KOPT-K1 (cell line): ENCODE results near the gene EVI5.
"Not testable (repeated sequence)": the region's sequence is repeated elsewhere in the genome, so short reads cannot be mapped to it uniquely, and the experiment has no call there.

Experiments
- H3K27ac ChIP-seq: fragments of 200-600 bp; sonication (generic); 2 replicates; pipeline ENCODE4 v1.5.1; 2016; ENCODE audit warnings: antibody characterized with exemption, mild to moderate bottlenecking, low read depth, low read length; ENCODE audit not compliant: poor library complexity, severe bottlenecking
- H3K36me3 ChIP-seq: fragments of 200-600 bp; sonication (generic); 2 replicates; pipeline ENCODE4 v1.5.1; 2017; ENCODE audit warnings: antibody characterized with exemption, mild to moderate bottlenecking, low read length, moderate library complexity; ENCODE audit not compliant: insufficient read depth
- H3K9me3 ChIP-seq: fragments of 200-600 bp; sonication (generic); 2 replicates; pipeline ENCODE4 v1.5.1; 2017; ENCODE audit warnings: antibody characterized with exemption, low read length, mild to moderate bottlenecking; ENCODE audit not compliant: insufficient read depth, poor library complexity, severe bottlenecking

The EVI5 gene

GRCh38 chr1:92805216-92805615, 20.3 kb upstream of the EVI5 start:
- no peaks in the 10 kb centered on the region for H3K9me3 ChIP-seq
- no peaks in the 10 kb centered on the region for H3K36me3 ChIP-seq
- H3K27ac ChIP-seq, result no peak overlapping the region

DNA sequence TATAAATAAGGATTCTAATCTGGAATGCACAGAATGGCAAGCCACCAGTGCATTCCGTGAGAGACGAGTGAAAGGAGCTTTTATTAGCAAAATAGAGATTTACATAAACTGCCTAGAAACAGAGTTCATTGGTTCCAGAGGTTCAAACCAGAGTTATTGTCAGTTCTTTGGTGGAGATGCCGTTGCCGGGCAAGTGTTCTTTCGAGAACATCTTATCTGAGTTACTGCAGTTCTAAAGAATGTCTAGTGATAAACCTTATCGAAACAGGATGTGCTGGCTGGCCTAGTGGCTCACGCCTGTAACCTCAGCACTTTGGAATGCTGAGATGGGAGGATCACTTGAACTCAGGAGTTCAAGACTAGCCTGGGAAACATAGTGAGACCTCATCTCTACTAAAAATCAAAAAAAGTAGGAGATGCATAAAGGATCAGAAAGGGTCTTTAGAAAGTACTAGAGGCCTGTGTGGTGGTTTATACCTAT, 19.9 kb upstream of the EVI5 start:
- Histone ChIP-seq H3K36me3 (no peaks in the 10 kb centered on the region), H3K27ac (no peak overlapping the region), H3K9me3 (no peaks in the 10 kb centered on the region)

- no peak overlapping the region for H3K27ac ChIP-seq
- no peaks in the 10 kb centered on the region for H3K9me3 ChIP-seq
- H3K36me3 ChIP-seq, result no peaks in the 10 kb centered on the region
Observed at GRCh38 chr1:92803140-92803887, 18.4 kb upstream of the EVI5 start.

GRCh38 chr1:92797961-92798360, 13.1 kb upstream of the EVI5 start:
- no peak overlapping the region for H3K27ac ChIP-seq

GRCh38 chr1:92797297-92797696, 12.4 kb upstream of the EVI5 start:
- H3K36me3 ChIP-seq, result no peaks in the 10 kb centered on the region
- no peak overlapping the region for H3K27ac ChIP-seq
- H3K9me3 ChIP-seq, result no peaks in the 10 kb centered on the region

More at GRCh38 chr1:92797961-92798360, 13.1 kb upstream of the EVI5 start:
- Histone ChIP-seq H3K36me3 (no peaks in the 10 kb centered on the region), H3K9me3 (no peaks in the 10 kb centered on the region)

- Histone ChIP-seq H3K36me3 (no peaks in the 10 kb centered on the region), H3K27ac (no peak overlapping the region), H3K9me3 (no peaks in the 10 kb centered on the region)
Observed at GRCh38 chr1:92795166-92795565, 10.3 kb upstream of the EVI5 start.

GRCh38 chr1:92792340-92792782, 7.5 kb upstream of the EVI5 start:
- Histone ChIP-seq H3K9me3 (no peaks in the 10 kb centered on the region), H3K27ac (no peak overlapping the region)

GRCh38 chr1:92791487-92792066, 6.7 kb upstream of the EVI5 start:
- no peaks in the 10 kb centered on the region for H3K36me3 ChIP-seq
- no peaks in the 10 kb centered on the region for H3K9me3 ChIP-seq
- no peak overlapping the region for H3K27ac ChIP-seq

More at GRCh38 chr1:92792340-92792782, 7.5 kb upstream of the EVI5 start:
- H3K36me3 ChIP-seq, result no peaks in the 10 kb centered on the region

DNA sequence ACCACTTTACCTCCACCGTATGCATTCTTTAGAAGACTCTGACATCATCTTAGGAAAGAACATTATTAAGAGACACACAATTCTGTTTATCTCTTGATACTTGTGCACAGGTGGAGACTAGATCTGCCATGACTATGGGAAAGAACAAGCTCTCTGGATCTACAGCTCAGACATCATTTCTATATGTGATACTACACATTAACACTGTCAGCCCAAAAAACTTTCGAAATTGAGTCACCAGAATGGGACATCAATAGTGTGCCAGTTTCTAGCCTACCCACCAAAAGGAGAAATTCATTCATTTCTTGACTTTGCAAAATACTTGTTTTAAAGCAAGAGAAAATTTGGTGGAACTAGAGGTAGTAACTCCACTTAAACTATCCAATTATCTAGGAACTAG, 6.0 kb upstream of the EVI5 start:
- no peak overlapping the region for H3K27ac ChIP-seq
- H3K36me3 ChIP-seq, result no peaks in the 10 kb centered on the region
- no peaks in the 10 kb centered on the region for H3K9me3 ChIP-seq

GRCh38 chr1:92790081-92790480, 5.2 kb upstream of the EVI5 start:
- Histone ChIP-seq H3K9me3 (no peaks in the 10 kb centered on the region), H3K36me3 (no peaks in the 10 kb centered on the region), H3K27ac (no peak overlapping the region)

DNA sequence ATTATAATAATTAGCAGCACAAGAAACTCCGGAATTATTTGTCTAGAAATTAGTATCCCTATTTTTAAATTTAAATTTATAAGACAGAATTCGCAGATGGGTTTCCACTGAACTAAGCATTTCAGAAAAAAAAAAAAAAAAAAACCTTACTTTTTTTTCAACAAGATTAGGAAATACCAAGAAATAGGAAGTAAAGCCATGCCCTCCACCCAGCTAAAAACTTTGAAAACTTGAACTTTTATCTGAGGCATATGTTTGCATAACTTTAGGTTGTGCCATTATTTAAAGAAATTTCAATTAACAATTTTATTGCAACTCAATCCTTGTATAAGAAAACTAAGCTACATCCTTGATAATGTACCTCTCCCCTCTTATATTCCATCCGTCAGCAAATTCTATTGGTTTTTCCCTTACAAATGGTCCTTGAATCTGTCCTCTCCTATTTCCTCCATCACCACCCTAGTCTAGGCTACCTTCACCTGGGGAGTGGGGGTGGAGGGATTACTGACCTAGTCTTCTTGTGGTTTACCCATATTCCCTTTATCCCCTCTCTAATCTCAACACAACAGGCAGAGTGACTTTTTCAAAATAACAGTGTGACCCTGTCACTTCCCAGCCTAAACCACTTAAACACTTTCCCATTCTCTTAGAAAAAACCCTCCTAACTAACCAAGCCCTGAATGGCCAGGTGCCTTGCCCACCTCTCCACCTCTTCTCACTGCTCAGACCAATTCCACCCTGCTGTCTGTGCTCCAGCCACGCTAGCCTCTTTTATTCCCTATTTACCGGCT, 1.4 kb upstream of the EVI5 start:
- Histone ChIP-seq H3K36me3 (no peaks in the 10 kb centered on the region), H3K9me3 (no peaks in the 10 kb centered on the region), H3K27ac (no peak overlapping the region)

- H3K27ac ChIP-seq, result no peak overlapping the region
- H3K36me3 ChIP-seq, result no peaks in the 10 kb centered on the region
- H3K9me3 ChIP-seq, result no peaks in the 10 kb centered on the region
Observed at GRCh38 chr1:92784021-92784638, 778 bp downstream of the EVI5 start.

DNA sequence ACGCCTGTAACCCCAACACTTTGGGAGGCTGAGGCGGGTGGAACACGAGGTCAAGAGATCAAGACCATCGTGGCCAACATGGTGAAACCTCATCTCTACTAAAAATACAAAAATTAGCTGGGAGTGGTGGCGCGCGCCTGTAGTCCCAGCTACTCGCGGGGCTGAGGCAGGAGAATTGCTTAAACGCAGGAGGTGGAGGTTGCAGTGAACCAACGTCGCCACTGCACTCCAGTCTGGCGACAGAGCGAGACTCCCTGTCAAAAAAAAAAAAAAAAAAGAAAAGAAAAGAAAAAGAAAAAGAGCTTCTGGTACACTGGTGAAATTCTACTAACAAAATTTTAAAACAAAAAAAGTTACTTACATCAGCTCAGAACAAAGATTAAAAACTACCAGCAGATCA, 1.4 kb downstream of the EVI5 start:
- not testable (repeated sequence) for H3K9me3 ChIP-seq, H3K27ac ChIP-seq, H3K36me3 ChIP-seq

DNA sequence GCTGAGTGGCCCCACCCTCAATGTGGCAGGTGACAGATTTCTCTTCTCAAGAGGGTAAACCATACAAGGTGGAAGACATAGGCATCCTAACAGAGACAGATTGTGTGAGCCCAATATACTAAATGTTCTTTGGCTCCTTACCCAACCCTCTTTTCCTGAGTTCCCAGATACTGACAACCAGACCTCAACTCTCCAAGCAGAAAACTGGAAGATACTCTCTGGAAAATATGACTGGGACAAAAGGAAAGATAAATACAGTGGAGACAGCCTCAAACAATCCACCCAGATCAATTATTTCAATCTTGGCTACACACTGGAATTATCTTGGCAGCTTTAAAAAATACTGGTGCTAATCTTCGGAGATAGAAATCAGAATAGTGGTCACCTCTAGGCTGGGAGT, 6.5 kb downstream of the EVI5 start:
- Histone ChIP-seq H3K9me3 (no peaks in the 10 kb centered on the region), H3K27ac (no peak overlapping the region), H3K36me3 (no peaks in the 10 kb centered on the region)

DNA sequence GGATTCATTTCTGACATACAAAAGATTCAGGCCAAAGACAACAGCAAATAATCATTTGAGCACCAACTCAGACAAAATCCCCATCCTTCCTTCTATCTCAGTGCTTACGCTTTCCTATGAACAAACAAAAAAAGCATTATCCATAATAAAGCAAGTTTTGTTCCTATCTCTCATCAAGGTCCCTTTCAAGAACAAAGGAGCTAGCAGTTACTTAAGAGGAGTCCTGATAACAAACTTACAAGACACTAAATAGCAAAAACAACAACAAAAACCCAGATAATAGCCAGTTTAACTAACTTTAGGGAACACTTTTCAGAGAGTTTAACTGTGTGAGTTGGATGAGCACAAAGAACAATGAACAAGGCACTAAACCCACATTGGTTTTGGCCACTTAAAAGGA, 10.5 kb downstream of the EVI5 start:
- Histone ChIP-seq H3K27ac (no peak overlapping the region), H3K36me3 (no peaks in the 10 kb centered on the region)

More for the DNA sequence above, 10.5 kb downstream of the EVI5 start:
- no peaks in the 10 kb centered on the region for H3K9me3 ChIP-seq
